Psoas muscle (tissue), 8 donors: ENCODE data around the gene PKNOX2. TPM values are rescaled to one million over a fixed set of nuclear protein-coding genes. Genes with fewer than 3 reads are reported as not detected.

Experiments used
- ATAC-seq, 4 donors: fragments of 200-7000 bp; cut with Tn5 transposase; one replicate each; pipeline ENCODE4 v1.9.1; 2020; ENCODE audit warnings: moderate library complexity in 3 of 4, mild to moderate bottlenecking in 2 of 4
- DNase-seq, 2 donors: peaks; one replicate each; pipeline ENCODE4 v3.0.0-alpha.2; 2020
- H3K27ac ChIP-seq: fragments of 200-600 bp; one replicate; pipeline ENCODE4 v1.8.0; 2022
- H3K27me3 ChIP-seq, 3 donors: fragments of 200-600 bp in 1 of 3; one replicate each; pipeline versions ENCODE4 v1.6.1 to v1.8.0; 2013 to 2022; ENCODE audit warnings: low read length in 2 of 3, mild to moderate bottlenecking in 2 of 3, moderate library complexity in 1 of 3; ENCODE audit not compliant: insufficient read depth in 3 of 3
- H3K36me3 ChIP-seq, 2 donors: fragments of 200-600 bp in 1 of 2; one replicate each; pipeline versions ENCODE4 v1.6.1 to v1.8.0; 2013 to 2022; ENCODE audit warnings: low read depth in 1 of 2, mild to moderate bottlenecking in 1 of 2, moderate library complexity in 1 of 2; ENCODE audit not compliant: insufficient read depth in 1 of 2
- H3K4me1 ChIP-seq: fragments of 200-600 bp; one replicate; pipeline ENCODE4 v1.8.0; 2022
- H3K4me3 ChIP-seq: fragments of 200-600 bp; one replicate; pipeline ENCODE4 v1.8.0; 2022; ENCODE audit warnings: mild to moderate bottlenecking
- H3K9me3 ChIP-seq: fragments of 200-600 bp; one replicate; pipeline ENCODE4 v1.8.0; 2022
- WGBS, 3 donors: extraction: QIAGEN DNeasy Blood & Tissue Kit; methylation state at CpG; one replicate each; pipeline versions ENCODE4 v1.1.6 to v1.1.7; 2013; 5-methylcytosine and 5-hydroxymethylcytosine counted together
- intact Hi-C, 2 donors: fragments of 100-400 bp; cut with DNase I; formaldehyde crosslinking; loops; one replicate each; pipeline versions ENCODE4 v1.11.0 to v1.14.2; 2022
- polyA plus RNA-seq, 3 donors: library from polyadenylated mRNA; stranded (reverse); fragments of 200-250 nt; gene quantifications; one replicate each; pipeline ENCODE4 v1.2.3, GENCODE V29; 2013
- total RNA-seq, 4 donors: library from RNA; stranded (reverse); fragmentation: NEBNext Ultra II Directional in 2 of 4; extraction: Animal tissue kit (Norgen Biotek cat#: 25700) in 2 of 4; gene quantifications; one replicate each; pipeline versions ENCODE4 v1.2.1 to v1.2.4, GENCODE V29; 2021 to 2023
- TF ChIP-seq, protein P1 (sequence below): fragments of 200-600 bp; IDR thresholded peaks from one replicate; pipeline ENCODE4 v1.8.0; 2022; ENCODE audit warnings: antibody characterized with exemption
- donor health status: healthy with polysubstance abuse.
- donor health status: DM: no; HTN: no; CAD: no; lungs with moderate emphysema.
- donor health status: Bipolar disorder and iron deficiency.
- donor health status: healthy.
- donor health status: DM: yes; HTN: yes; CAD: no.
- donor health status: DM: no; HTN: no; CAD: no.
- donor health status: DM: no; HTN: no; CAD: no.
- donor health status: DM: yes; HTN: yes; CAD: no.

Gene PKNOX2
- total and polyA plus RNA-seq, 7 donors: 1.8 to 30.5 (median 14.5) TPM

DNA sequence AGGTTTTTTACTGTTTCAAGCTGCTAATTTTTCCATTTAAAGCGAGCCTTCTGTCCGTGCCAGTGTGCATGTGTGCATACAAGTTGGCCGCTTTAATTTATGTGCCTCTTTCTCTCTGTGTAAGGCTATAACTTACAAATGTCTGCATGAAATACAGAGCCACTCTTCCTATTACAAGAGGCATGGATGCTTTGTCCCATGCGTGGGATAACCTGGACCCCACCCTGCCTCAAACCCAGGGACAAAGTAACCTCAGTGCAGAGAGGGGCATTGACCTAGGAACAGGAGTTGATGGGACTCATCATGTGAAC lies 28.8 kb downstream of the PKNOX2 start:
- TF ChIP-seq, protein P1, sequence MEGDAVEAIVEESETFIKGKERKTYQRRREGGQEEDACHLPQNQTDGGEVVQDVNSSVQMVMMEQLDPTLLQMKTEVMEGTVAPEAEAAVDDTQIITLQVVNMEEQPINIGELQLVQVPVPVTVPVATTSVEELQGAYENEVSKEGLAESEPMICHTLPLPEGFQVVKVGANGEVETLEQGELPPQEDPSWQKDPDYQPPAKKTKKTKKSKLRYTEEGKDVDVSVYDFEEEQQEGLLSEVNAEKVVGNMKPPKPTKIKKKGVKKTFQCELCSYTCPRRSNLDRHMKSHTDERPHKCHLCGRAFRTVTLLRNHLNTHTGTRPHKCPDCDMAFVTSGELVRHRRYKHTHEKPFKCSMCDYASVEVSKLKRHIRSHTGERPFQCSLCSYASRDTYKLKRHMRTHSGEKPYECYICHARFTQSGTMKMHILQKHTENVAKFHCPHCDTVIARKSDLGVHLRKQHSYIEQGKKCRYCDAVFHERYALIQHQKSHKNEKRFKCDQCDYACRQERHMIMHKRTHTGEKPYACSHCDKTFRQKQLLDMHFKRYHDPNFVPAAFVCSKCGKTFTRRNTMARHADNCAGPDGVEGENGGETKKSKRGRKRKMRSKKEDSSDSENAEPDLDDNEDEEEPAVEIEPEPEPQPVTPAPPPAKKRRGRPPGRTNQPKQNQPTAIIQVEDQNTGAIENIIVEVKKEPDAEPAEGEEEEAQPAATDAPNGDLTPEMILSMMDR: no peak
- Histone ChIP-seq H3K4me3 (no peak overlapping the region), H3K27me3 (no peaks in the 10 kb centered on the region), H3K4me1 (no peaks in the 10 kb centered on the region), H3K27ac (no peak overlapping the region), H3K9me3 (no peaks in the 10 kb centered on the region), H3K36me3 (peaks cover 0 to 4% of the 10 kb centered on the region in 2 donors)
- DNase-seq (no peak), ATAC-seq (no peak)
- WGBS, 3 donors: 92 to 99% (median 96%) methylated on average over 4 of the region's 4 CpGs
- intact Hi-C loops: no loop called here

DNA sequence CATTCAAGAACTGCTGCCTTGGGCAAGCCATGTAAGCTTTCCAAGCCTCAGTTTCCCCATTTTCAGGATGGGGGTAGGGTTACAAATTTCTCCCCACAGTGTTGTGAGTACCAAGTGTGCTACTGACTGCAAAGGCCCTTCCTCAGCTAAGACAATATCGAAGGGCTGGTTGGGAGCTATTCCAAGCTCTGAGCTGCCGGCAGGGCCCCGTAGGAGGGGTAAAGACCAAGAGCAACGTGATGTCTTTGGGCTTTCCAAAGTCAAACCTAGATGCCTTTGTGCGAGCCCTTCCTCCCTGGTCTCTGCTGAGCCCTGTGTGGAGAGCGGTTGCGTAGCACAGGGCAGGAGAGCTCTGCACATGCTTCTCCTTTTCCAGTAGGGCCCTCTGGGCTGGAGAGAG lies 29.3 kb downstream of the PKNOX2 start:
- TF ChIP-seq, protein P1: no peak
- ATAC-seq (no peak), DNase-seq (no peak)
- H3K27ac ChIP-seq: no peak overlapping the region
- H3K36me3 ChIP-seq: peaks cover 0 to 4% of the 10 kb centered on the region in 2 donors
- no peaks in the 10 kb centered on the region for H3K4me1 ChIP-seq
- intact Hi-C loops: no loop called here
- no peaks in the 10 kb centered on the region for H3K9me3 ChIP-seq
- H3K27me3 ChIP-seq: no peaks in the 10 kb centered on the region
- WGBS, 3 donors: 79 to 95% (median 86%) methylated on average over 7 of the region's 7 CpGs
- no peak overlapping the region for H3K4me3 ChIP-seq

DNA sequence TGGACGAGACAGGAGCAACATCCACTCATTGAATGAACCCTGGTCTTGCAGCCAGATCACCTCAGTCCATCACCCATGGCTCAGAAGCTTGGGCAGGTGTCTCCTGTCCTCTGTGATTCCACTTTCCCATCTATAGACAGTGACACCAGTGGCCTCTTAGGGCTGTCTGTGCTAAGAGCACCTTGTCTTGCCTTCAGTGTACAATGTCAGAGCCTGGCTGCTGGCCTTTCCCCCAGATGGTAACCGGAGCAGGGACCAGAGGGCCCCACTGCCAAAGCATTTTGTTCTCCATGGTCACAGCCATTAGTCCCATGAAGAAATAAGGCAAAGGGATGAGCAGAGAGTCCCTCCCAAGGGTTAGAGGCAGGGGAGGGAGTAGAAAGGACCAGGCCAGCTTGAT lies 35.4 kb downstream of the PKNOX2 start:
- no peak for DNase-seq
- WGBS, 3 donors: 51 to 66% (median 62%) methylated on average over 2 of the region's 2 CpGs
- intact Hi-C loops: no loop called here

DNA sequence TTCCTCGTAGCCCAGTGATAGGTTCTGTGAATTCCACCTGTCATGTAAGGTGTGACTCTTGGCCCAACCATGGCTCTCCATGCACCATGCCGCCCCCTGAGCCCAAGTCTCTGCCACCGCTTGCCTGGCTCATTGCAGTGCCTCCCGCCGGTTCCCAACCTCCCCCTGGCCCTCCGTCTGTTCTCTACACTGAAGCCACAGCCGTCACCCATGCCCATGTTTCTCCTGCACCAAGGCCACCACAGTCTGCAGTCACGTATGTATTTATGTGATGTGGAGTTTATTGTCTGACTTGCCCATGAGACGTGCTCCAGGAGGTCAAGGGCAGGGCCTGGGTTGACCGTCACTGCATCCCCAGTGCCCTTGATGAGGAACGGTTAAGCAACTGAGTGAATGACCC lies 35.9 kb downstream of the PKNOX2 start:
- H3K9me3 ChIP-seq: no peaks in the 10 kb centered on the region
- no peaks in the 10 kb centered on the region for H3K27me3 ChIP-seq
- no peaks in the 10 kb centered on the region for H3K36me3 ChIP-seq
- H3K4me1 ChIP-seq: peaks cover 16% of the 10 kb centered on the region
- TF ChIP-seq, protein P1: no peak
- no peak overlapping the region for H3K27ac ChIP-seq
- ATAC-seq: no peak
- 95 to 97% (median 97%) methylated on average over 11 of the region's 11 CpGs for WGBS, 3 donors
- no peak overlapping the region for H3K4me3 ChIP-seq
- intact Hi-C loops: no loop called here
- no peak for DNase-seq

More for the DNA sequence above, 35.4 kb downstream of the PKNOX2 start:
- no peaks in the 10 kb centered on the region for H3K9me3 ChIP-seq
- ATAC-seq: peak; percentile 59 to 73 (median 68)
- TF ChIP-seq, protein P1: no peak
- no peaks in the 10 kb centered on the region for H3K27me3 ChIP-seq
- peaks cover 16% of the 10 kb centered on the region for H3K4me1 ChIP-seq
- no peak overlapping the region for H3K4me3 ChIP-seq
- no peak overlapping the region for H3K27ac ChIP-seq
- H3K36me3 ChIP-seq: no peaks in the 10 kb centered on the region

DNA sequence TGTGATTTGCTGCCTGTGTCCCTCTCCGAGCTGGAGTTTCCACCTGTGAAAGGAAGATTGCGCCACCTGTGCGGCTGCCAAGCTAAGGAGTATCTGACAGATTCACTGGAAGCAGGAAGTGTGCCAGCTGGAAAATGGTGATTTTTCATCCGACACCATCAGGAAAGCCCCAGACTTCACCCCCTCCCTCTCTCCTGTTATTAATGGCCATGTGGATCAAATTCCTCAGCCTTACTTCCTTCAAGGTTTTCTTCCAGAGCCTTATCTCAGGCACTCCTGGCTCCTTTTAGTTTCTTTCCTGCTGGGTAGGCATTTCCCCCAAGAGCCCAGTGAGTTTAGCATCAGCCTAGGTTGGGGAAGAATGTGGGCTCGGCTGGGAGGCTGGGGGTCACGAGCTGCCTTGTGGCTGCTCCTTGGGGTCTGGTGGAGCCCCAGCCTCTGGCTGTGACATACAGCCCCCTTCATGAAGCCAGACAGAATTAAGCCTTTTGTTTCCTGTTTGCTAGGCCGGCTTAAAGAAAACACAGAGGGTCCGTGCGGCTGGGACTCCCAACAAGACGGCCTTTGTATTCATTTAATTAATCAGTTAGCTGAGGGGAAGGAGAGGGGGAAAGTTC lies 37.1 kb downstream of the PKNOX2 start:
- no peak overlapping the region for H3K27ac ChIP-seq
- intact Hi-C loops: no loop called here
- no peaks in the 10 kb centered on the region for H3K36me3 ChIP-seq
- DNase-seq (peak; percentile 29 to 65), ATAC-seq (peak; percentile 34 to 70 (median 51))
- peaks cover 16% of the 10 kb centered on the region for H3K4me1 ChIP-seq
- no peaks in the 10 kb centered on the region for H3K27me3 ChIP-seq
- 48 to 58% (median 56%) methylated on average over 10 of the region's 10 CpGs for WGBS, 3 donors
- no peaks in the 10 kb centered on the region for H3K9me3 ChIP-seq
- H3K4me3 ChIP-seq: no peak overlapping the region
- TF ChIP-seq, protein P1: no peak
